Measurements from ENCODE around the gene HMGN3.

GRCh38 chr6:79234150-79235022, at the start of gene HMGN3:
- TF ChIP-seq, protein P1, sequence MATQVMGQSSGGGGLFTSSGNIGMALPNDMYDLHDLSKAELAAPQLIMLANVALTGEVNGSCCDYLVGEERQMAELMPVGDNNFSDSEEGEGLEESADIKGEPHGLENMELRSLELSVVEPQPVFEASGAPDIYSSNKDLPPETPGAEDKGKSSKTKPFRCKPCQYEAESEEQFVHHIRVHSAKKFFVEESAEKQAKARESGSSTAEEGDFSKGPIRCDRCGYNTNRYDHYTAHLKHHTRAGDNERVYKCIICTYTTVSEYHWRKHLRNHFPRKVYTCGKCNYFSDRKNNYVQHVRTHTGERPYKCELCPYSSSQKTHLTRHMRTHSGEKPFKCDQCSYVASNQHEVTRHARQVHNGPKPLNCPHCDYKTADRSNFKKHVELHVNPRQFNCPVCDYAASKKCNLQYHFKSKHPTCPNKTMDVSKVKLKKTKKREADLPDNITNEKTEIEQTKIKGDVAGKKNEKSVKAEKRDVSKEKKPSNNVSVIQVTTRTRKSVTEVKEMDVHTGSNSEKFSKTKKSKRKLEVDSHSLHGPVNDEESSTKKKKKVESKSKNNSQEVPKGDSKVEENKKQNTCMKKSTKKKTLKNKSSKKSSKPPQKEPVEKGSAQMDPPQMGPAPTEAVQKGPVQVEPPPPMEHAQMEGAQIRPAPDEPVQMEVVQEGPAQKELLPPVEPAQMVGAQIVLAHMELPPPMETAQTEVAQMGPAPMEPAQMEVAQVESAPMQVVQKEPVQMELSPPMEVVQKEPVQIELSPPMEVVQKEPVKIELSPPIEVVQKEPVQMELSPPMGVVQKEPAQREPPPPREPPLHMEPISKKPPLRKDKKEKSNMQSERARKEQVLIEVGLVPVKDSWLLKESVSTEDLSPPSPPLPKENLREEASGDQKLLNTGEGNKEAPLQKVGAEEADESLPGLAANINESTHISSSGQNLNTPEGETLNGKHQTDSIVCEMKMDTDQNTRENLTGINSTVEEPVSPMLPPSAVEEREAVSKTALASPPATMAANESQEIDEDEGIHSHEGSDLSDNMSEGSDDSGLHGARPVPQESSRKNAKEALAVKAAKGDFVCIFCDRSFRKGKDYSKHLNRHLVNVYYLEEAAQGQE (IDR thresholded peaks at IDR 0.05; ENCODE audit: insufficient read depth in 1 of 2, low read depth in 2 of 2, low read length in 2 of 2): no peak
- peak; percentile 76; the same call in 1 of the 2 replicates for TF ChIP-seq TAF1 (IDR thresholded peaks at IDR 0.05; ENCODE audit: borderline replicate concordance, insufficient read depth, low read length)
- TF ChIP-seq POLR2AphosphoS5 (IDR thresholded peaks at IDR 0.05; ENCODE audit: low read depth, low read length): peak; percentile 88
